ENCODE measurements around the gene CASP5.

DNA sequence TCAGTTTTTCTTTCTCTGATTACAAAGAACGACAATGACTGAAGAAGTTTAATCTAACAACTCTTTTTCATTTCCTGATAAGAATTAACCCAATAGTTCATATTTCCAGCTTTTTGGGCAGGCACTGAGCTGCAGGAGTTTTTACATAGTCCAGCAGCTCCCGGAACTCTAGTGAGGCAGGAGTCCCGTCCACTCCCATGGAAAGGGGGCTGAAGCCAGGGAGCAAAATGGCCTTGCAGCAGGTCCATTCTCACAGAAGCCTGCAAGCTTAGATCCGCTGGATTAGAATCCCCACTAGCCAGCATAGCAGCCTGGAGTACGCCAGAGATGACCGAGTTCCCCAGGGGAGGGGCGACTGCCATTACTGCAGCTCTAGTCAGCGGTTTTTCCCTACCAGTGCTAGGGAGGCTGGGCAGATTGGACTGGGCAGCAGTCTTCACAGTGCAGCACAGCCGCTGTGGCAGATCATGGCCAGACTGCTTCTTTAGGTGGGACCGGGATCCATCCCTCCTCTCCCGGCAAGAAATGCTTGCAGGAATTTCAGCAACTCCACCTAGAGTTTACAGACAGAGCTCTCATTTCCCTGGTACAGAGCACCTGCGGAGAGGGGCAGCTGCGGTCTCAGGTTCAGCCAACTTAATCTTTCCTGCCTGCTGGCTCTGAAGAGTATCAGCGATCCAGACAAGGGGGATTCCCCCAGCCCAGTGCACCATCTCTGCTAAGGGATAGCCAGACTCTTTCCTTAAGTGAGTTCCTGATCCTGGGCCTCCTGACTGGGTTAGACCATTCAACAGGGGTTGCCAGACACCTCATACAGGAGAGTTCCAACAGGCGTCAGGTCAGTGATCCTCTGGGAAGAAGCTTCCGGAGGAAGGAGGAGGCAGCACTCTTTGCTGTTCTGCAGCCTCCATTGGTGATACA, 53.9 kb downstream of the CASP5 start:
- TF ChIP-seq, protein P1, sequence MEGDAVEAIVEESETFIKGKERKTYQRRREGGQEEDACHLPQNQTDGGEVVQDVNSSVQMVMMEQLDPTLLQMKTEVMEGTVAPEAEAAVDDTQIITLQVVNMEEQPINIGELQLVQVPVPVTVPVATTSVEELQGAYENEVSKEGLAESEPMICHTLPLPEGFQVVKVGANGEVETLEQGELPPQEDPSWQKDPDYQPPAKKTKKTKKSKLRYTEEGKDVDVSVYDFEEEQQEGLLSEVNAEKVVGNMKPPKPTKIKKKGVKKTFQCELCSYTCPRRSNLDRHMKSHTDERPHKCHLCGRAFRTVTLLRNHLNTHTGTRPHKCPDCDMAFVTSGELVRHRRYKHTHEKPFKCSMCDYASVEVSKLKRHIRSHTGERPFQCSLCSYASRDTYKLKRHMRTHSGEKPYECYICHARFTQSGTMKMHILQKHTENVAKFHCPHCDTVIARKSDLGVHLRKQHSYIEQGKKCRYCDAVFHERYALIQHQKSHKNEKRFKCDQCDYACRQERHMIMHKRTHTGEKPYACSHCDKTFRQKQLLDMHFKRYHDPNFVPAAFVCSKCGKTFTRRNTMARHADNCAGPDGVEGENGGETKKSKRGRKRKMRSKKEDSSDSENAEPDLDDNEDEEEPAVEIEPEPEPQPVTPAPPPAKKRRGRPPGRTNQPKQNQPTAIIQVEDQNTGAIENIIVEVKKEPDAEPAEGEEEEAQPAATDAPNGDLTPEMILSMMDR (tag by site-specific recombination; IDR thresholded peaks at IDR 0.05): no peak
- no peak for TF ChIP-seq ZNF146 (tag by site-specific recombination; IDR thresholded peaks at IDR 0.05)
- no peak for TF ChIP-seq ZSCAN30 (tag by site-specific recombination; IDR thresholded peaks at IDR 0.05)
- no peak for TF ChIP-seq SALL2 (tag by site-specific recombination; IDR thresholded peaks at IDR 0.05; ENCODE audit: borderline replicate concordance)
- no peak for TF ChIP-seq ZNF311 (tag by site-specific recombination; IDR thresholded peaks at IDR 0.05; ENCODE audit: borderline replicate concordance)
- no peak for TF ChIP-seq ZNF114 (tag by site-specific recombination; IDR thresholded peaks at IDR 0.05)
- TF ChIP-seq ZNF211 (tag by site-specific recombination; IDR thresholded peaks at IDR 0.05; ENCODE audit: low read depth): no peak
- no peak for TF ChIP-seq ZNF37A (tag by site-specific recombination; IDR thresholded peaks at IDR 0.05)
- TF ChIP-seq, protein P2, sequence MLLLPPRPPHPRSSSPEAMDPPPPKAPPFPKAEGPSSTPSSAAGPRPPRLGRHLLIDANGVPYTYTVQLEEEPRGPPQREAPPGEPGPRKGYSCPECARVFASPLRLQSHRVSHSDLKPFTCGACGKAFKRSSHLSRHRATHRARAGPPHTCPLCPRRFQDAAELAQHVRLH (tag by site-specific recombination; IDR thresholded peaks at IDR 0.05): no peak
